ENCODE data around the gene FKBP5. TPM values are rescaled to one million over a fixed set of nuclear protein-coding genes. Genes with fewer than 3 reads are reported as not detected.

FKBP5 gene
- total RNA-seq, 1 donor from 2014 or later = 5.9 TPM

DNA sequence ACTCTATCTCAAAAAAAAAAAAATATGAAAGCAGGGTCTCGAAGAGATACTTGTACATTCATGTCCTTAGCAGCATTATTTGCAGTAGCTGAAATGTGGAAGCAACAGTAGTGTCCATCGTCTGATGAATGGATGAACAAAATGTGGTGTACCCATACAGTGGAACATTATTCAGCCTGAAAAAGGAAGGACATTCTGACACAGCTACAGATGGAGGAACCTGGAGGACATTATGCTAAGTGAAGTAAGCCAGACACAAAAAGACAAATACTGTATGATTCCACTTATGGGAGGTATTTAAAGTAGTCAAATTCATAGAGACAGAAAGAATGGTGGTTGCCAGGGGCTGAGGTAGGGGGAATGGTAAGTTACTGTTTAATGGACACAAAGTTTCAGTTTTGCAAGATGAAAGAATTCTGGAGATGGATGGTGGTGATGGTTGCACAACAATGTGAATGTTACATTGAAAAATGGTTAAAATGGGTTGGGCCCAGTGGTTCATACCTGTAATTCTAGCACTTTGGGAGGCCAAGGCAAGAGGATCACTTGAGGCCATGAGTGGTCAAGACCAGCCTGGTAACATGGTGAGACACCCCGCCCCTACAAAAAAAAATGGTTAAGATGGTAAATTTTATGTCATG, 164.2 kb downstream of the FKBP5 start:
- no peak overlapping the region for H3K4me3 Mint-ChIP-seq (ENCODE audit: low read depth)
- H3K27ac Mint-ChIP-seq = no peak overlapping the region
- TF ChIP-seq, protein P1, sequence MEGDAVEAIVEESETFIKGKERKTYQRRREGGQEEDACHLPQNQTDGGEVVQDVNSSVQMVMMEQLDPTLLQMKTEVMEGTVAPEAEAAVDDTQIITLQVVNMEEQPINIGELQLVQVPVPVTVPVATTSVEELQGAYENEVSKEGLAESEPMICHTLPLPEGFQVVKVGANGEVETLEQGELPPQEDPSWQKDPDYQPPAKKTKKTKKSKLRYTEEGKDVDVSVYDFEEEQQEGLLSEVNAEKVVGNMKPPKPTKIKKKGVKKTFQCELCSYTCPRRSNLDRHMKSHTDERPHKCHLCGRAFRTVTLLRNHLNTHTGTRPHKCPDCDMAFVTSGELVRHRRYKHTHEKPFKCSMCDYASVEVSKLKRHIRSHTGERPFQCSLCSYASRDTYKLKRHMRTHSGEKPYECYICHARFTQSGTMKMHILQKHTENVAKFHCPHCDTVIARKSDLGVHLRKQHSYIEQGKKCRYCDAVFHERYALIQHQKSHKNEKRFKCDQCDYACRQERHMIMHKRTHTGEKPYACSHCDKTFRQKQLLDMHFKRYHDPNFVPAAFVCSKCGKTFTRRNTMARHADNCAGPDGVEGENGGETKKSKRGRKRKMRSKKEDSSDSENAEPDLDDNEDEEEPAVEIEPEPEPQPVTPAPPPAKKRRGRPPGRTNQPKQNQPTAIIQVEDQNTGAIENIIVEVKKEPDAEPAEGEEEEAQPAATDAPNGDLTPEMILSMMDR (IDR thresholded peaks at IDR 0.05; ENCODE audit: unreplicated experiment) = no peak
- no peaks in the 10 kb centered on the region for H3K4me1 Mint-ChIP-seq (ENCODE audit: low read depth)
- H3K36me3 Mint-ChIP-seq (ENCODE audit: insufficient read depth) = no peaks in the 10 kb centered on the region
- DNase-seq (ENCODE audit: low spot score, unreplicated experiment) = no peak
- peaks cover 18% of the 10 kb centered on the region for H3K27me3 Mint-ChIP-seq
- H3K9me3 Mint-ChIP-seq (ENCODE audit: low read depth) = no peaks in the 10 kb centered on the region

Small RNA genes lying within 50 kb of the gene (microRNA-seq; reads per million reads assigned to microRNA genes)
- gene MIR5690 (ENCODE audit: borderline number of aligned reads, unreplicated experiment) = not detected

Other genes starting within 250 kb of the FKBP5 start
- 9.3 and 10.6 TPM in 2 replicates for gene FANCE, start 236.6 kb downstream of the FKBP5 start, total RNA-seq
- gene RPL10A, start 220.5 kb downstream of the FKBP5 start, total RNA-seq = 1,416 and 1,451 TPM in 2 replicates
- 42.5 and 43.4 TPM in 2 replicates for gene TEAD3, start 191.8 kb downstream of the FKBP5 start, total RNA-seq
- gene TULP1, start 176.0 kb downstream of the FKBP5 start, total RNA-seq = 0.22 TPM in 2 replicates
- 0.36 and 0.98 TPM in 2 replicates for gene ARMC12, start 48.1 kb upstream of the FKBP5 start, total RNA-seq
- not detected in 2 replicates for gene CLPSL2, start 87.7 kb upstream of the FKBP5 start, total RNA-seq
- not detected in 2 replicates for gene CLPSL1, start 92.1 kb upstream of the FKBP5 start, total RNA-seq
- gene CLPS, start 108.4 kb upstream of the FKBP5 start, total RNA-seq = 0.87 and 1.7 TPM in 2 replicates
- gene LHFPL5, start 116.4 kb upstream of the FKBP5 start, total RNA-seq = not detected in 2 replicates
- gene SRPK1, start 232.2 kb upstream of the FKBP5 start, total RNA-seq = 74.3 and 96.2 TPM in 2 replicates